Activated T-helper 1 cell treated with anti-CD3 and anti-CD28 coated beads, Interleukin-2, amount 50 U/mL, for 16 hours (primary cell): Measurements from ENCODE around the gene GPR26.

ENCODE experiments used
- DNase-seq, 2 donors: peaks; one replicate each; pipeline ENCODE4 v3.0.0-alpha.2; 2020; ENCODE audit warnings: low read depth in 1 of 2, low spot score in 1 of 2

GPR26 gene

GRCh38 chr10:123666318-123667236, at the start of gene GPR26:
Gene GPR26, plus strand, starts transcription at chr10:123666355. Its CDS starts 53 bp downstream, at chr10:123666408.
- DNase-seq, result no peak

- DNase-seq, result no peak
These were observed 47.9 kb upstream of the GPR26 start for GRCh38 chr10:123618224-123618623.

- no peak for DNase-seq
These were observed 46.9 kb upstream of the GPR26 start for GRCh38 chr10:123619067-123619855.

GRCh38 chr10:123620621-123621020, 45.5 kb upstream of the GPR26 start:
- no peak for DNase-seq

GRCh38 chr10:123621492-123621891, 44.7 kb upstream of the GPR26 start:
- DNase-seq, result no peak

GRCh38 chr10:123621916-123622315, 44.2 kb upstream of the GPR26 start:
- DNase-seq, result no peak

GRCh38 chr10:123622381-123622780, 43.8 kb upstream of the GPR26 start:
- DNase-seq, result no peak

- DNase-seq, result no peak
These were observed 42.1 kb upstream of the GPR26 start for GRCh38 chr10:123624086-123624485.

GRCh38 chr10:123633106-123633505, 33.0 kb upstream of the GPR26 start:
- no peak for DNase-seq

GRCh38 chr10:123633636-123634035, 32.5 kb upstream of the GPR26 start:
- no peak for DNase-seq

GRCh38 chr10:123634221-123634620, 31.9 kb upstream of the GPR26 start:
- no peak for DNase-seq

GRCh38 chr10:123635131-123635530, 31.0 kb upstream of the GPR26 start:
- DNase-seq, result no peak

- no peak for DNase-seq
These were observed 30.4 kb upstream of the GPR26 start for GRCh38 chr10:123635745-123636144.

GRCh38 chr10:123636598-123637325, 29.4 kb upstream of the GPR26 start:
- DNase-seq, result no peak

GRCh38 chr10:123637326-123637880, 28.8 kb upstream of the GPR26 start:
- DNase-seq, result no peak

GRCh38 chr10:123639131-123639530, 27.0 kb upstream of the GPR26 start:
- no peak for DNase-seq

- no peak for DNase-seq
These were observed 26.1 kb upstream of the GPR26 start for GRCh38 chr10:123640016-123640535.

- DNase-seq, result no peak
These were observed 23.9 kb upstream of the GPR26 start for GRCh38 chr10:123642293-123642692.

- DNase-seq, result no peak
These were observed 23.5 kb upstream of the GPR26 start for GRCh38 chr10:123642697-123643096.

GRCh38 chr10:123643315-123643714, 22.8 kb upstream of the GPR26 start:
- no peak for DNase-seq

- DNase-seq, result no peak
These were observed 21.1 kb upstream of the GPR26 start for GRCh38 chr10:123645016-123645415.
